Nucleus accumbens (tissue), 56 donors: ENCODE results near the gene DNM1.
"Not testable (repeated sequence)": the region's sequence is repeated elsewhere in the genome, so short reads cannot be mapped to it uniquely, and the experiment has no call there.

Source experiments
- DNase-seq, 56 donors: peaks; one replicate each; lab custom pipeline; 2025; lab: John Stamatoyannopoulos, UW

The DNM1 gene

GRCh38 chr9:128219831-128220230 lies 16.7 kb downstream of the DNM1 start:
- no peak for DNase-seq

GRCh38 chr9:128222026-128222425 lies 18.8 kb downstream of the DNM1 start:
- DNase-seq: no peak

- no peak for DNase-seq
These were observed 19.9 kb downstream of the DNM1 start for GRCh38 chr9:128222880-128223670.

- no peak for DNase-seq
These were observed 21.7 kb downstream of the DNM1 start for GRCh38 chr9:128224877-128225276.

- peak in 3 of 56 donors; percentile 29 to 34 (median 31) for DNase-seq
These were observed 22.7 kb downstream of the DNM1 start for GRCh38 chr9:128225770-128226411.

GRCh38 chr9:128226412-128226801 lies 23.2 kb downstream of the DNM1 start:
- no peak for DNase-seq

- DNase-seq: not testable (repeated sequence)
These were observed 27.7 kb downstream of the DNM1 start for GRCh38 chr9:128230897-128231296.

GRCh38 chr9:128231638-128232527 lies 28.7 kb downstream of the DNM1 start:
- DNase-seq: no peak

- no peak for DNase-seq
These were observed 29.6 kb downstream of the DNM1 start for GRCh38 chr9:128232528-128233428.

- no peak for DNase-seq
These were observed 30.7 kb downstream of the DNM1 start for GRCh38 chr9:128233817-128234406.

- no peak for DNase-seq
These were observed 38.9 kb downstream of the DNM1 start for GRCh38 chr9:128242124-128242523.

GRCh38 chr9:128242828-128243214 lies 39.6 kb downstream of the DNM1 start:
- DNase-seq: no peak

- DNase-seq: peak in 1 of 56 donors; percentile 17
These were observed 40.2 kb downstream of the DNM1 start for GRCh38 chr9:128243215-128244018.

- no peak for DNase-seq
These were observed 41.1 kb downstream of the DNM1 start for GRCh38 chr9:128244091-128244836.

GRCh38 chr9:128244837-128245231 lies 41.7 kb downstream of the DNM1 start:
- DNase-seq: peak in 6 of 56 donors; percentile 12 to 35 (median 24)

GRCh38 chr9:128245421-128246151 lies 42.4 kb downstream of the DNM1 start:
- DNase-seq: no peak

GRCh38 chr9:128246471-128246870 lies 43.3 kb downstream of the DNM1 start:
- no peak for DNase-seq
